Liver (tissue), 9 donors: ENCODE measurements around the gene CDH13. TPM values are rescaled to one million over a fixed set of nuclear protein-coding genes. Genes with fewer than 3 reads are reported as not detected.

ENCODE experiments used
- DNase-seq: peaks from one replicate; pipeline ENCODE4 v3.0.0-alpha.2; 2017; ENCODE audit warnings: low spot score
- H3K27ac ChIP-seq, 2 donors: one replicate each; pipeline ENCODE4 v1.7.0; 2013; ENCODE audit warnings: inconsistent platforms in 2 of 2, low read length in 2 of 2, control low read depth in 1 of 2, low read depth in 1 of 2, mild to moderate bottlenecking in 1 of 2
- H3K27me3 ChIP-seq, 4 donors: one replicate each; pipeline versions ENCODE4 v1.6.1 to v1.7.0; 2013; ENCODE audit warnings: low read length in 3 of 4, inconsistent platforms in 1 of 4, mild to moderate bottlenecking in 1 of 4, moderate library complexity in 1 of 4; ENCODE audit not compliant: control insufficient read depth in 4 of 4, insufficient read depth in 4 of 4
- H3K36me3 ChIP-seq, 4 donors: one replicate each; pipeline versions ENCODE4 v1.6.1 to v1.7.0; 2013; ENCODE audit warnings: low read length in 3 of 4, mild to moderate bottlenecking in 3 of 4, low read depth in 1 of 4, moderate library complexity in 1 of 4; ENCODE audit not compliant: control insufficient read depth in 4 of 4, insufficient read depth in 3 of 4
- H3K4me1 ChIP-seq, 4 donors: one replicate each; pipeline versions ENCODE4 v1.6.1 to v1.7.0; 2013; ENCODE audit warnings: low read length in 3 of 4, mild to moderate bottlenecking in 3 of 4, moderate library complexity in 1 of 4; ENCODE audit not compliant: control insufficient read depth in 4 of 4, insufficient read depth in 4 of 4
- H3K4me3 ChIP-seq, 3 donors: one replicate each; pipeline versions ENCODE4 v1.6.1 to v1.7.0; 2013; ENCODE audit warnings: low read length in 3 of 3, control low read depth in 1 of 3, low read depth in 1 of 3, mild to moderate bottlenecking in 1 of 3
- H3K9ac ChIP-seq, 2 donors: one replicate each; pipeline ENCODE4 v1.7.0; 2013; ENCODE audit warnings: low read length in 2 of 2, mild to moderate bottlenecking in 2 of 2, moderate library complexity in 2 of 2, control low read depth in 1 of 2, low read depth in 1 of 2
- H3K9me3 ChIP-seq, 4 donors: one replicate each; pipeline versions ENCODE4 v1.6.1 to v1.7.0; 2013; ENCODE audit warnings: low read length in 3 of 4; ENCODE audit not compliant: control insufficient read depth in 4 of 4
- ATF3 ChIP-seq: IDR thresholded peaks from 2 replicates; pipeline ENCODE4 v1.6.1; 2016; ENCODE audit warnings: antibody characterized with exemption
- CTCF ChIP-seq: fragments of 150-350 bp; IDR thresholded peaks from 2 replicates; pipeline ENCODE4 v1.5.1; 2017; ENCODE audit warnings: improper control_type of control experiment, low read depth, low read length; ENCODE audit not compliant: missing input control
- EGR1 ChIP-seq, 2 donors: IDR thresholded peaks; 2 replicates each; pipeline ENCODE4 v1.6.1; 2016 to 2018; ENCODE audit warnings: antibody characterized with exemption in 2 of 2, low read depth in 2 of 2
- FOXA1 ChIP-seq: IDR thresholded peaks from 2 replicates; pipeline ENCODE4 v1.6.1; 2016; ENCODE audit warnings: antibody characterized with exemption
- GABPA ChIP-seq, 2 donors: IDR thresholded peaks in 1 of 2; conservative IDR thresholded peaks in 1 of 2; 2 replicates each; pipeline ENCODE4 v1.6.1; 2016; ENCODE audit warnings: antibody characterized with exemption in 2 of 2, mild to moderate bottlenecking in 1 of 2, moderate library complexity in 1 of 2
- HNF4A ChIP-seq, 2 donors: conservative IDR thresholded peaks; 2 replicates each; pipeline ENCODE4 v1.6.1; 2016; ENCODE audit warnings: antibody characterized with exemption in 2 of 2, mild to moderate bottlenecking in 2 of 2
- HNF4G ChIP-seq: IDR thresholded peaks from 2 replicates; pipeline ENCODE4 v1.6.1; 2016; ENCODE audit warnings: antibody characterized with exemption
- JUND ChIP-seq, 2 donors: IDR thresholded peaks; 2 replicates each; pipeline ENCODE4 v1.6.1; 2016; ENCODE audit warnings: antibody characterized with exemption in 2 of 2
- MAX ChIP-seq: IDR thresholded peaks from 2 replicates; pipeline ENCODE4 v1.6.1; 2016; ENCODE audit warnings: antibody characterized with exemption
- NR2F2 ChIP-seq: IDR thresholded peaks from 2 replicates; pipeline ENCODE4 v1.6.1; 2016; ENCODE audit warnings: antibody characterized with exemption
- RAD21 ChIP-seq, 2 donors: IDR thresholded peaks; 2 replicates each; pipeline ENCODE4 v1.6.1; 2016; ENCODE audit warnings: antibody characterized with exemption in 2 of 2, mild to moderate bottlenecking in 2 of 2
- REST ChIP-seq: IDR thresholded peaks from 2 replicates; pipeline ENCODE4 v1.6.1; 2016; ENCODE audit warnings: antibody characterized with exemption, mild to moderate bottlenecking
- SP1 ChIP-seq: IDR thresholded peaks from 2 replicates; pipeline ENCODE4 v1.6.1; 2018; ENCODE audit warnings: antibody characterized with exemption, mild to moderate bottlenecking
- TAF1 ChIP-seq: conservative IDR thresholded peaks from 2 replicates; pipeline ENCODE4 v1.6.1; 2016; ENCODE audit warnings: antibody characterized with exemption, mild to moderate bottlenecking
- YY1 ChIP-seq: IDR thresholded peaks from 2 replicates; pipeline ENCODE4 v1.6.1; 2016; ENCODE audit warnings: antibody characterized with exemption, mild to moderate bottlenecking
- ZBTB33 ChIP-seq: IDR thresholded peaks from 2 replicates; pipeline ENCODE4 v1.6.1; 2016; ENCODE audit warnings: antibody characterized with exemption
- WGBS: extraction: QIAGEN DNeasy Blood & Tissue Kit; methylation state at CpG from one replicate; pipeline ENCODE4 v1.1.7; 2013; 5-methylcytosine and 5-hydroxymethylcytosine counted together
- polyA plus RNA-seq, 2 donors: library from polyadenylated mRNA; stranded (reverse) in 1 of 2; unstranded in 1 of 2; fragments of 200-250 nt in 1 of 2; fragments of >200 nt in 1 of 2; fragmentation: Nextera tagmentation in 1 of 2; extraction: Ambion mirVana in 1 of 2; gene quantifications; one replicate each; pipeline versions ENCODE4 v1.2.1 to v1.2.3, GENCODE V29; 2013 to 2015
- total RNA-seq, 2 donors: library from RNA; depleted of rRNA; stranded (reverse); fragments of >200 nt; gene quantifications; one replicate each; pipeline ENCODE4 v1.2.3, GENCODE V29; 2014
- donor health status: healthy.
- donor health status: healthy.
- donor health status: healthy.
- donor health status: healthy.
- donor health status: healthy.

CDH13 gene
- total and polyA plus RNA-seq, 4 donors, result 0.21 to 1.5 (median 0.58) TPM

- no peak for TF ChIP-seq ATF3
- TF ChIP-seq GABPA (IDR thresholded peaks at IDR 0.05 in 1 of 2, conservative IDR thresholded peaks at IDR 0.05 in 1 of 2), result no peak
- TF ChIP-seq YY1, result no peak
- TF ChIP-seq JUND (IDR thresholded peaks at IDR 0.05), result no peak
- TF ChIP-seq SP1, result no peak
- no peak for TF ChIP-seq MAX
- TF ChIP-seq HNF4A (conservative IDR thresholded peaks at IDR 0.05), result no peak
- TF ChIP-seq REST, result no peak
- no peak for TF ChIP-seq CTCF
- no peak for TF ChIP-seq NR2F2
- no peak for TF ChIP-seq EGR1 (IDR thresholded peaks at IDR 0.05; ENCODE audit: low read depth in 2 of 2)
- WGBS, result 74% methylated on average over 14 of the region's 14 CpGs
- no peak overlapping the region for H3K4me3 ChIP-seq
- H3K36me3 ChIP-seq, result no peaks in the 10 kb centered on the region
- H3K9ac ChIP-seq, result no peak overlapping the region
- no peaks in the 10 kb centered on the region for H3K27me3 ChIP-seq
- no peak for DNase-seq
- H3K27ac ChIP-seq, result no peak overlapping the region
- no peaks in the 10 kb centered on the region for H3K4me1 ChIP-seq
- no peaks in the 10 kb centered on the region for H3K9me3 ChIP-seq
These were observed 1220.8 kb downstream of the CDH13 start for GRCh38 chr16:83847371-83848225.

- H3K27ac ChIP-seq, result no peak overlapping the region
- H3K36me3 ChIP-seq, result no peaks in the 10 kb centered on the region
- H3K27me3 ChIP-seq, result peaks cover 0 to 5% (median 0%) of the 10 kb centered on the region in 4 donors
- no peak overlapping the region for H3K4me3 ChIP-seq
- H3K4me1 ChIP-seq, result no peaks in the 10 kb centered on the region
- no peak for DNase-seq
- H3K9me3 ChIP-seq, result no peaks in the 10 kb centered on the region
- 87% methylated on average over 6 of the region's 6 CpGs for WGBS
- no peak overlapping the region for H3K9ac ChIP-seq
- TF ChIP-seq SP1, result no peak
- no peak for TF ChIP-seq RAD21 (IDR thresholded peaks at IDR 0.05)
- TF ChIP-seq EGR1 (IDR thresholded peaks at IDR 0.05; ENCODE audit: low read depth in 2 of 2), result no peak
- TF ChIP-seq HNF4A (conservative IDR thresholded peaks at IDR 0.05), result no peak
- no peak for TF ChIP-seq ZBTB33
- TF ChIP-seq TAF1, result no peak
- TF ChIP-seq FOXA1, result no peak
- TF ChIP-seq HNF4G, result no peak
- no peak for TF ChIP-seq YY1
- TF ChIP-seq GABPA (IDR thresholded peaks at IDR 0.05 in 1 of 2, conservative IDR thresholded peaks at IDR 0.05 in 1 of 2), result no peak
- TF ChIP-seq MAX, result no peak
- no peak for TF ChIP-seq CTCF
- no peak for TF ChIP-seq JUND (IDR thresholded peaks at IDR 0.05)
These were observed 1222.7 kb downstream of the CDH13 start for GRCh38 chr16:83849421-83849820.
